ENCODE results near the gene FIGLA.

- TF ChIP-seq CTCF (conservative IDR thresholded peaks at IDR 0.05) (no peak), EZH2 (IDR thresholded peaks at IDR 0.05; ENCODE audit: low read depth) (no peak)
These were observed 59.7 kb downstream of the FIGLA start for GRCh38 chr2:70730730-70731129.
